Inflammatory macrophage treated with lipopolysaccharide for 4 hours (primary cell): ENCODE data around the gene ZNF107.

ENCODE experiments used
- DNase-seq: peaks from one replicate; pipeline ENCODE4 v3.0.0-alpha.2; 2020

The ZNF107 gene

DNA sequence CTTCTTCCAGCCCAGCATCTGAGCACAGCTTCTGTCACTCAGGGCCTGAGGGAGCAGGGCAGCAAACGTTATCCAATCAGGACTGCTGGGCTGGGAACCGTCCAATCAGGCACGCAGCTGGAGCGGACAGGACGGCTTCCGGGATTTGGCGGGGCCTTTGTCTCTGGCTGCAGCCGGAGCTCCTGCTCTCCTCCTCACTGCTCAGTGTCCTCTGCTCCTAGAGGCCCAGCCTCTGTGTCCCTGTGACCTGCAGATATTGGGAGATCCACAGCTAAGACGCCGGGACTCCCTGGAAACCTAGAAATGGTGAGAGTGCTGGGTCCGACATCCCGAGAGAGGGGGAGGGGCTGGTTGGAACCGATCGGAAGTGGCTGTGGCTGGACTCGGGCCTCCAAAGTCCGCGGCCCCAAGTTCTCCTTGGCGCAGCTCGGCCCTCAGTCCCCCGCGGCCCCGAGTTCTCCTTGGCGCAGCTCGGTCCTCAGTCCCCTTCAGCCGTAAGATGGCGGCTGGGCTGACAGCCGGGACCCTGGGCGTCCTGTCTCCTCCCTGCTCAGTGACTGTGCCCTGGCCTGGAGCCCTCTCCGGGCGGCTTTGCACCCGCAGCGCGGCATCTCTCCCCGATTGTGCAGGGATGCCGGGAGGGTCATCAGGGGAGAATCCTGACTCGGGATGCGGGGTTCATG is at the start of gene ZNF107:
TSS of gene ZNF107 (plus strand) at position 154 of the 683 bp plus-strand sequence. CDS start at position 304, 150 bp downstream.
- DNase-seq: peak; percentile 94

GRCh38 chr7:64618785-64619456 is 47.0 kb upstream of the ZNF107 start:
- peak; percentile 56 for DNase-seq

- DNase-seq: no peak
Observed at GRCh38 chr7:64619705-64620104, 46.2 kb upstream of the ZNF107 start.

DNA sequence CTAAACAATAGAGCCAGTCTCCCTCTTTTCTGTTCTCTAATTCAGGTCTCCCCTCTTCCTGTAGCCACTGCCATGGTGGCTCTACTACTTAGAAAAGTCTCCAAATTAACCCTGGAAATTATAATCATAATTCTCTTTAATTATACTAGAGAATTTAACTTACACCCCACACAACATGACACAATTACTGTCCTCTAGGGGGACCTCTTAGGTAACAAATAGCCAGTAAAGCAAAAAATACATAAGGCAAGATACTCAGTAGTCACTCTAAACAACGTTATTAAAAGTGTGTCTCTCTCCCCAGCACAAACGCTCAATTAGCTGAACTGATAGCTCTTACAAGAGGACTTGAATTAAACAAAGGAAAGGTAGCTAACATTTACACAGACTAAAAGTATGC is 44.3 kb upstream of the ZNF107 start:
- no peak for DNase-seq

- DNase-seq: no peak
Observed at GRCh38 chr7:64625114-64626082, 40.5 kb upstream of the ZNF107 start.

- no peak for DNase-seq
Observed at GRCh38 chr7:64626083-64626469, 39.9 kb upstream of the ZNF107 start.

- DNase-seq: no peak
Observed at GRCh38 chr7:64626557-64626956, 39.4 kb upstream of the ZNF107 start.

GRCh38 chr7:64628192-64628591 is 37.7 kb upstream of the ZNF107 start:
- DNase-seq: no peak

DNA sequence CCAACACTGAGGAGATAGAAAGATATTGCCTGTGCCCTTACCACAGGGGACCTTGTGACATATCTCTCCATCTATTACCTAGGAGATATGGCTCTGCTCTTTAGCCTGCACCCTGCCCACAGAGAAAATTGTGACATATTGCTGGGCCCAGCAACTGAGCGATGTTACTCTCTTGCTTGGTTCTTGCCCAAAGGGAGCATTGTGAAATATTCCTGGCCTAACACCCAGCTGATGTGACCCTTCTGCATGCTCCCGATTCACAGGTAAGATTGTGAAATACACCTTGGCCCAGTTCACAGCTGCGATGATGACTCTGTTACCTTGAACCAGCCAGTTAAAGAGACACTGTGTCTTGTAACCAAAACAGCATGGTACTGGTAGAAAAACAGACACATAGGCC is 37.2 kb upstream of the ZNF107 start:
- DNase-seq: no peak

GRCh38 chr7:64630496-64630895 is 35.4 kb upstream of the ZNF107 start:
- peak; percentile 5 for DNase-seq

- DNase-seq: no peak
Observed at GRCh38 chr7:64632029-64632428, 33.9 kb upstream of the ZNF107 start.

DNA sequence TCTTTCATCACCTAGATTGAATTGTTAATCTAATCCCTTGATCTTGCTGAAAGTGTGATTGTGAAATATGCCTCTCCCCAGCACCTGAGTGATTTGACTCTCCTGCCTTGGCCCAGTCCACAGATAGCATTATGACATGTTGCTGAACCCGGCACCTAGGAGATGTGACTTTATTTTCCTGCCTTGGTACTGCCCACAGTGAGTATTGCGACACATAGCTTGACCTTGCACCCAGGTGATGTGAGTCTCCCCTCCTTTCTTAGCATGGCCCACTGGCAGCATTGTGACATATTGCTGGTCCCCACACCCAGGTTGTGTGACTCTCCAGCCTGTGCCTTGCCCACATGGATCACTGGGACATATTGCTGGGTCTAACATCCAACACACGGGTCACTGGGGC is 32.5 kb upstream of the ZNF107 start:
- DNase-seq: no peak

DNA sequence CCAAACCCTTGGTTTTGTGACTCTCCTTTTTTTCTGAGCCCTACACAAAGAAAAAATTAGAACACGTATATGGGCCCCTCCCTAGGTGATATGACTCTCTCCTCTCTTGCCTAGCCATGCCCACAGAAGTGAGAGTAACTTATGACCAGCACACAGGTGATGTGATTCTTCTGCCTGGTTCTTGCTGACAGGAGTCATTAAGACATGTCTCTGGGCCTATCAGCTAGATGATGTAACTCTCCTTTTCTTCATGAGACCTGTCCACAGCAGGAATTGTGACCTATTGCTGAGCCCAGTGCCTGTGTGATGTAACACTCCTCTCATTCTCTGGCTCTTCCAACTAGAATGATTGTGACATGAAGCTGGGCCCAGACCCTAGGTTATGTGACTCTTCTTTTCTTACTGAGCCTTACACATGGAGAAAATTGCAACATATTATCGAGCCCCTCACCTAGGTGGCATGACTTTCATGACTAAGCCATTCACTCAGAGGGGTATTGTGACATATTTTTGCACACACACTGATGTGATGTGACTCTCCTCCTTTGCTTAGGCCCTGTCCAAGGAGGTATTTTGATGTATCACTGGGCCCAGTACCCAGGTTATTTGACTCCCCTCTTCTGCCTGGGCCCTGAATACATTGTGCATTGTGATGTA is 31.4 kb upstream of the ZNF107 start:
- no peak for DNase-seq

DNA sequence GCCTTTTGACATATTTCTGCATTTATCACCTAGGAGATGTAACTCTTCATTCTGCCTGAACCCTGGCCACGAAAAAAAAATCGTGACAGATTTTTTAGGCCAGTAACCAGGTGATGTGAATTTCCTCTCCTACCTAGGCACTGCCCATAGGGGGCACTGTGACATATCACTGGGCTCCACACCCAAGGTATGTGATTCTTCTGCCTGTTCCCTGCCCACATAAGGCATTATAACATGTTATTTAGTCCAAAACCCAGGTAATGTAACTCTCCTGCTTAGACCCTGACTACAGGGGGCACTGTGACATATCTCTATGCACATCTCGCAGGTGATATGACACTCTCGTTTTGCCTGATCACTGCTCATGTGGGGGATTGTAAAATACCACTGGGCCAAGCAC is 29.5 kb upstream of the ZNF107 start:
- DNase-seq: no peak

DNA sequence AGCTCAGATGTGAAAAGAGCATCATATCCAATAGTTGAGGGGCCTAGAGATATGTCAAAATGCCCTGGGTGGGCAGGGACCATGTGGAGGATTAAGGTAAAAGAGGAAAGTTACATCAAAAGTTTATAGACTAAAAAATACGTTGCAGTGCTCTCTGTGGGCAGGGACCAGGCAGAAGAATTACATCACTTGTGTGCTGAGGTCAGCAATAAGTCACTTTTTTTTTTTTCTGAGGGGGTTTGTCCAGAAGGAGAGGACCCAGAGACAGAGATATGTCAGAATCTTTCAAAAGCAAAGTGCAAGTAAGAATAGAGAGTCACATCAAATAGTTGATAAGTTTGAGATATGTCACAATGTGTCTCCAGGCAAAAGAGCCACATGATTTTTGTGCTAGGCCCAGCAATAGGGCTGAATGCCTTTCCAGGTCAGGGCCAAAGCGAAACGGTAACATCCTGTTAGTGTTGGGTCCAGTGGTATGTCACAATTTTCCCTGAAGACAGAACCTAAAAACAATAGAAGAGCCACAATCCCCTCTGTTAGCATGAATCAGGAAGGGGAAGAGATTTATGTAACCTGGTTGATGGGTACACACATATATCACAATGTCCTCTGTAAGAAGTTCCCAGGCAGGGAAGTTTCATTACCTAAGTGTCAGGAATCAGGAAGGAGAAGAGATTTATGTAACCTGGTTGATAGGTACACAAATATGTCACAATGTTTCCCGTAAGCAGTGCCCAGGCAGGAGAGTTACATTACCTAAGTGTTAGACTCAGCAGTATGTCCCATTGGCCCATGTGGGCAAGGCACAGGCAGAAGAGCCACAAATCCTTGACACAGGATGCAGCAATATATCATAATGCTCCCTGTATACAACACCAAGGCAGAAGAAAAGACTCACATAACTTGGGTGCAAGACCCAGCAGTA is 28.1 kb upstream of the ZNF107 start:
- no peak for DNase-seq

DNA sequence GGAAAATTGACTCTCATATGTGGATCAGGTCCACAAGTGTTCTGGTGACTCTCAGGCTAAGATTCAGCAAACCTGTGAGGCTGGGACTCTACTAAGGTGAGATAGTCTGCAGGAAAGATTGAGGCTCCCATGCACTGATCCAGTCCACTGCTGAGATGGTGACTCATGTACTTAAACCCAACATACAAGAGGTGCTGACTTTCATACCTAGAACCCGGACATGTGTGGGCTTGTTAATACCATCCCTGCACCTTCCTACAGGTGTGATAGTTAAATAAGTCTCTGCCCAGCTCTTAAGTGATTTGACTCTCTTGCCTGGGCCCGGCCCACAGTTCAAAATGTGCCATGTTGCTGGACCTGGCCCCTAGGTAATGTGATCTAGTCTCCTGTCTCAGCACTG is 27.1 kb upstream of the ZNF107 start:
- no peak for DNase-seq

DNA sequence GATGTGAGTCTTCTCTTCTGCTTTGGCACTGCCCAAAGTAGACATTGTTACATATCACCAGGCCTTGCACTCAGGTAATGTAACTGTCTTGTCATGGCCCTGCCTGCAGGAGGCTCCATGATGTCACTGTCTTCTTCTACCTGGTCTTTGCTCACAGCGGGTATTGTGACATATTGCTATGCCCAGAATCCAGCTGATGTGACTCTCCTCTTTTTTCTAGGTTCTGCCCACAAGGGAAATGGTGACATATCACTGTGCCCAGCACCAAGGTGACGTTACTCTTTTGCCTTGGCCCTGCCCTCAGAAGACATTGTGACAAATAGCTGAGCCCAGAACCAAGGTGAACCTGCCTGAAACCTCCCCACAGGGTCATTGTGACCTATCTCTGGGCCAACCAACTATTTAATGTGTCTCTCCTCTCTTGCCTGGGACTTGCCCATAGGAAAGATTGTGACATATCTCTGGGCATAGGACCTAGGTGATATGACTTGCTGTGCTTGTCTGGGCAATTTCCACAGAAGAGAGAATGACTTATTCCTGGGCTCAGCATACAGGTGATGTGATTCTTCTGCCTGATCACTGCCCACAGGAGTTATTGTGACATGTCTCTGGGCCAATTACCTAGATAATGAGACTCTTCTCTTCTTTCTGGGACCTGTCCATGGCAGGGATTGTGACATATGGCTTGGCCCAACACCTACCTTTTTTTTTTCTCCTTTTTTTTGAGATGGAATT is 26.5 kb upstream of the ZNF107 start:
- DNase-seq: no peak

- peak; percentile 9 for DNase-seq
Observed at GRCh38 chr7:64640504-64640903, 25.4 kb upstream of the ZNF107 start.

DNA sequence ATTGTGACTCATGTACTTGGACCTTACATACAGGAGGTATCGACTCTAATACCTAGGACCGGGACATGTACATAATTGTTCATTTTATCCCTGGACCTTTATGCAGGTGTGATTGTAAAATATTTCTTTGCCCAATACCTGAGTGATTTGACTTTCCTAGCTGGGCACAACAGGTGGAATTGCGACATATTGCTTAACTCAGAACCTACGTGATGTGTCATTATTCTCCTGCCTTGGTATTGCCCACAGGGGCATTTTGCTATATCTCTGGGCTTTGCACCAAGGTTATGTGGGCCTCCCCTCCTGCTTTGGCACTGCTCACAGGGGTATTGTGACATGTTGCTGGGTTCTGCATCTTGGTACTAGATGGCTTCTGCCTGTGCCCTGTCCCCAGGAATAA is 23.9 kb upstream of the ZNF107 start:
- no peak for DNase-seq

DNA sequence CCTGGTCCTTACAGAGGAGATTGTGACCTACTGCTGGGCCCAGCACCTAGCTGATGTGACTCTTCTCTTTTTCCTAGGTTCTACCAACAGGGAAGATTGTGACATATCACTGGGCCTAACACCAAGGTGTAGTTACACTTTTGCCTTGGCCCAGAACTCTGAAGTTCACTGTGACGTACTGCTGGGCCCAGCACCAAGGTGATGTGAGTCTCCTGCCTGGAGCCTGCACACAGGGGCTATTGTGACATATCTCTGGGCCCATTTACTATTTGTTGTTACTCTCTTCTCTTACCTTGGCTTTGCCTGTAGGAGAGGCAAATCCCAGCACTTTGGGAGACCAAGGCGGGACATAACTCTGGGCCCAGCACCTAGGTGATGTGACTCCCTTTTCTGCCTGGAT is 23.1 kb upstream of the ZNF107 start:
- DNase-seq: no peak

DNA sequence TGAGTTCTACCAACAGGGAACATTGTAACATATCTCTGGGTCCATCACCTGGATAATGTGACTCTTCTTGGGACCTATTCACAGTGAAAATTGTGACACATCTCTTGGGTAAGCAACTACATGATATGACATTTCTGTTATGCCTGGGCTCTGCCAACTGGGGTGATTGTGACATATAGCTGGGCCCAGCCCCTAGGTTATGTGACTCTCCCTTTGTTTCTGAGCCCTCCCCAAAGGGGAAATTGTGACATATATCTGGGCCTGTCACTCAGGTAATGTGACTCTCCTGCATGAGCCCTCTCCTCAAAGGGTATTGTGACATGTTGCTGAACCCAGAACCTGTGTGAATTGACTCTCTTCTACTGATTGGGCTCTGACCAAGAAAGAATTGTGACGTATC is 22.4 kb upstream of the ZNF107 start:
- DNase-seq: no peak
